ENCODE measurements around the gene FGF14. TPM values are rescaled to one million over a fixed set of nuclear protein-coding genes. Genes with fewer than 3 reads are reported as not detected.

Gene FGF14
- total RNA-seq, 1 donor from 2014 or later, result 1.7 TPM

- DNase-seq (ENCODE audit: low read depth, low spot score), result no peak
- H3K4me3 Mint-ChIP-seq, result no peak overlapping the region
- no peaks in the 10 kb centered on the region for H3K9me3 Mint-ChIP-seq
- H3K27ac Mint-ChIP-seq (ENCODE audit: unreplicated experiment), result no peak overlapping the region
- no peaks in the 10 kb centered on the region for H3K36me3 Mint-ChIP-seq (ENCODE audit: low read depth)
- no peaks in the 10 kb centered on the region for H3K4me1 Mint-ChIP-seq
- H3K27me3 Mint-ChIP-seq (ENCODE audit: low read depth), result peaks cover 58% of the 10 kb centered on the region
- TF ChIP-seq CTCF (conservative IDR thresholded peaks at IDR 0.05), result no peak
These were observed 470.7 kb downstream of the FGF14 start for GRCh38 chr13:101931186-101931585.

GRCh38 chr13:101930331-101930730 is 471.5 kb downstream of the FGF14 start:
- Mint-ChIP-seq H3K4me3 (no peak overlapping the region), H3K9me3 (no peaks in the 10 kb centered on the region), H3K27me3 (ENCODE audit: low read depth) (peaks cover 60% of the 10 kb centered on the region), H3K4me1 (no peaks in the 10 kb centered on the region), H3K36me3 (ENCODE audit: low read depth) (no peaks in the 10 kb centered on the region), H3K27ac (ENCODE audit: unreplicated experiment) (no peak overlapping the region)
- no peak for TF ChIP-seq CTCF (conservative IDR thresholded peaks at IDR 0.05)
- DNase-seq (ENCODE audit: low read depth, low spot score), result no peak

GRCh38 chr13:101925731-101926130 is 476.1 kb downstream of the FGF14 start:
- Mint-ChIP-seq H3K27ac (ENCODE audit: unreplicated experiment) (no peak overlapping the region), H3K27me3 (ENCODE audit: low read depth) (peaks cover 75% of the 10 kb centered on the region), H3K4me3 (no peak overlapping the region), H3K4me1 (no peaks in the 10 kb centered on the region), H3K9me3 (no peaks in the 10 kb centered on the region), H3K36me3 (ENCODE audit: low read depth) (no peaks in the 10 kb centered on the region)
- DNase-seq (ENCODE audit: low read depth, low spot score), result no peak
- TF ChIP-seq CTCF (conservative IDR thresholded peaks at IDR 0.05), result no peak

GRCh38 chr13:101919541-101920181 is 482.2 kb downstream of the FGF14 start:
- peak overlapping the region; percentile 26 for H3K4me3 Mint-ChIP-seq
- peaks cover 89% of the 10 kb centered on the region for H3K27me3 Mint-ChIP-seq (ENCODE audit: low read depth)

GRCh38 chr13:101917833-101918661 is 483.8 kb downstream of the FGF14 start:
- H3K9me3 Mint-ChIP-seq, result no peaks in the 10 kb centered on the region
- H3K27ac Mint-ChIP-seq (ENCODE audit: unreplicated experiment), result no peak overlapping the region
- TF ChIP-seq CTCF (conservative IDR thresholded peaks at IDR 0.05), result no peak
- peaks cover 87% of the 10 kb centered on the region for H3K27me3 Mint-ChIP-seq (ENCODE audit: low read depth)
- H3K4me1 Mint-ChIP-seq, result peaks cover 6% of the 10 kb centered on the region
- no peak for DNase-seq (ENCODE audit: low read depth, low spot score)
- no peaks in the 10 kb centered on the region for H3K36me3 Mint-ChIP-seq (ENCODE audit: low read depth)
- H3K4me3 Mint-ChIP-seq, result peak overlapping the region; percentile 5

More at GRCh38 chr13:101919541-101920181, 482.2 kb downstream of the FGF14 start:
- DNase-seq (ENCODE audit: low read depth, low spot score), result peak; percentile 57
- Mint-ChIP-seq H3K27ac (ENCODE audit: unreplicated experiment) (no peak overlapping the region), H3K4me1 (peaks cover 6% of the 10 kb centered on the region), H3K9me3 (no peaks in the 10 kb centered on the region), H3K36me3 (ENCODE audit: low read depth) (no peaks in the 10 kb centered on the region)
- peak; percentile 25 for TF ChIP-seq CTCF (conservative IDR thresholded peaks at IDR 0.05)

Data from neural crest cell (in vitro differentiated cells).